Activated naive CD4-positive, alpha-beta T cell (primary cell): ENCODE results near the gene HNRNPH2.
A peak's percentile ranks its signal among the peaks of the same experiment; 100 is the strongest.

Experiments
- DNase-seq, 4 experiments: peaks; one replicate each; lab custom pipeline; 2025; lab: John Stamatoyannopoulos, UW

HNRNPH2 gene, protein sequence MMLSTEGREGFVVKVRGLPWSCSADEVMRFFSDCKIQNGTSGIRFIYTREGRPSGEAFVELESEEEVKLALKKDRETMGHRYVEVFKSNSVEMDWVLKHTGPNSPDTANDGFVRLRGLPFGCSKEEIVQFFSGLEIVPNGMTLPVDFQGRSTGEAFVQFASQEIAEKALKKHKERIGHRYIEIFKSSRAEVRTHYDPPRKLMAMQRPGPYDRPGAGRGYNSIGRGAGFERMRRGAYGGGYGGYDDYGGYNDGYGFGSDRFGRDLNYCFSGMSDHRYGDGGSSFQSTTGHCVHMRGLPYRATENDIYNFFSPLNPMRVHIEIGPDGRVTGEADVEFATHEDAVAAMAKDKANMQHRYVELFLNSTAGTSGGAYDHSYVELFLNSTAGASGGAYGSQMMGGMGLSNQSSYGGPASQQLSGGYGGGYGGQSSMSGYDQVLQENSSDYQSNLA

DNA sequence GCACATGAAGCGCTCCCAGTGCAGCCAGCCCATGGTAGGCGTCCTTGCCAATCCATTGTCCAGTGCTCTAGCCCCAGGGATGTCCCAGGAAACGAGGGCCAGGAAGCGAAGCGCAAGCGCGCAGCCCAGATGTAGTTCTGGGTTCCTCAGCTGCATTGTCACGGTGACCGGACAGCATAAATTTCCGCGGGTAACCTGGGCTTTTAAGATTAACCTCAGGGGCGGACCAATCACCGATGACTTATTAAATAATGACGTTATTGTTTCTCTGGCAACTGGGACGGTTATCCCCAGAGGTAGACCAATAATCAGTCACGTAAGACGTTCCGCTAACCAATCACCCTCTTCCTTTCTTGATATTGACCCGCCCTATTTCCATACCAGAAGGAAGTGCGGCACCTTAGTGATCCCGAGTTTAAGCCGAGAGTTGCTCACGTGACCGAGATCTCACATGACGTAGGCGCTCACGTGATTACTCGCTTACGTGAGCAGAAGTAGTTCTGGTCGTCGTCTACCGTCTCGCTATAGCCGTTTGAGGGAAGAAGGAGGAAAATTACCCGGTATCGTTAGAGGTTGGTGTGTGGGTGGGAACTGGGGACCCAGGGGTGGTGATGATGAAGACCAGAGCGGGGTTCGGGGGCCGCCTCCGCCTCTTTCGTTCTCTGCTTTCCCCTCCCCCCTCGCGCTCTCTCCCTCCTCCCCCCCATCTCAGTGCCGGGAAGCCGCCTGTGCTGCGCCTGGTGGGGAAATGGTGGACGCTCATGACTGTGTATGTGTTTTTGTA is at the start of gene HNRNPH2, which contains the start of gene GLA:
Gene HNRNPH2 (plus strand): TSS at position 475 of the 784 bp plus-strand sequence. CDS start 3,767 bp downstream, outside the sequence.
Gene GLA (minus strand): TSS at position 178 of the 784 bp plus-strand sequence. CDS start 22 bp downstream, at position 156.
- peak; percentile 47 to 69 (median 63) for DNase-seq

DNA sequence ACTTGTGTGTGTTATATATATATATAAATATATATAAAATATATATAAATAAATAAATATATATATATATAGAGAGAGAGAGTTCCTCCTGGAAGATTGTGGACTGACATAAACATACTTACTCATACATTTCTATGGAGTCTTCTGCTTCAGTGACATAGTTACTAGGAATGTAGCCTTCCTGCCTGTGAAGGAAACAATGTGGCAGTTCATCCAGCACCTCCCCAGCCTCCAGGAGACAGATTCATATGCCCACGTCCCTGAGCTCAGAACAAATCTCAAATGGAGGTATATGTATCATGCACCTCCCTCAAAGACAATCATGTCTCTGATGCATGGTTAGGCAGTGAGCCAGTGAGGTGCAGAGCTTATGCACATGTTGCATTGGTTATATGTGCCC is 48.1 kb upstream of the HNRNPH2 start:
- no peak for DNase-seq

DNA sequence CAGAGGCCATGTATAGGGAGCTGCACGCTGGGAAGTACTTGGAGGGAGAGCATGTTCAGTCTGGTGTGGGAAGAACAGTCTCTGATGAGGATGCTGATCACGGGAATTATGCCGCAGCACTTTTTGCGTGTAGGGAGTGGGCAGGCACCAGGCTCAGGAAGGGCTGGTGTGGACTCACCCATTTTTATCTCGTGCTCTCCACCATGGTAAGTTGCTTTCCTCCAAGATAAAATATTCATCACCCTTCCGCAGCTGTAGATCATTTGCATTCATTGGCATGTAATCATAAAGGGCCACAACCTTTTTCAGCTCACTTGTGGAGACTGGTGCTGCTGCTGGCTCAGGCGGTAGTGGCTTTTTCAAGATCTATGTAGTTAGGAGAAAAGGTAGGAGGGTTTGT is 47.6 kb upstream of the HNRNPH2 start:
- DNase-seq, result no peak

DNA sequence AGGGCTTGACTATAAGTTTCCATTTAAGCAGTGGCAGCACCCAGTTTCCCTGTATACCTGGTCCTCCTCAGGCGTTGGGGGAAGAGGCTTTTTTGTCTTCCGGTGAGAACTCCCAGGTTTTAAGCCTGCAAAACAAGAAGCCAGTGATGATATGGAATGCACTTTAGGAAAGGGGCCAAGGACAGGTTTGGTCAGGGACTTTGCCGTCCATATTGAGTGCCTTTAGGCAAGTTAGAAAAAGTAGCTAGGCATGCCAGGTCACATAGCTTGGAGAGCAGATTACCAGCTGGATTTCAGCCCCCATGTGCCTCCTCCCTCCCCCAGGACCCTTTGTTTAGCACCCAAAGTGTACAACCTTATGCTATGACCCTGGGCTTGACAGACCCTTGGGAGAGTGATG is 45.9 kb upstream of the HNRNPH2 start:
- DNase-seq, result no peak

DNA sequence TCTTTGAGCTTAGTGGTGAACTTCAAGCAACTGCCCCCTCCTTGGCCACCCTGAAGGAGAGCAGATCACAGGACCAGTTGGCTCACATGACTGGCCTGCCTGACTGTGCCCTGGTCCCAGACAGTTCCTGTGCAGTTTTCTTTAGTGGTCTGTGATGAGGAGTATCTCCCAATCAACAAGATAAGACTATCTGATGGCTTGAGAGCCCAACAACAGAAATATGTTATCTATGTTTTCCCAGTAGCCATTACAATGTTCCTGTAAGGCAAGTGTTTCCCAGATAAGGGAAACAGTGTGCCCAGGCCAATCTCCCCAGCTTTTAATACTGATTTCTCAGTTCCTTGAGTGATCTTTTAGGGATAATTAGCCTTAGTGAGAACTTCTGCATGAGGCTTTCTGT is 45.3 kb upstream of the HNRNPH2 start:
- no peak for DNase-seq

DNA sequence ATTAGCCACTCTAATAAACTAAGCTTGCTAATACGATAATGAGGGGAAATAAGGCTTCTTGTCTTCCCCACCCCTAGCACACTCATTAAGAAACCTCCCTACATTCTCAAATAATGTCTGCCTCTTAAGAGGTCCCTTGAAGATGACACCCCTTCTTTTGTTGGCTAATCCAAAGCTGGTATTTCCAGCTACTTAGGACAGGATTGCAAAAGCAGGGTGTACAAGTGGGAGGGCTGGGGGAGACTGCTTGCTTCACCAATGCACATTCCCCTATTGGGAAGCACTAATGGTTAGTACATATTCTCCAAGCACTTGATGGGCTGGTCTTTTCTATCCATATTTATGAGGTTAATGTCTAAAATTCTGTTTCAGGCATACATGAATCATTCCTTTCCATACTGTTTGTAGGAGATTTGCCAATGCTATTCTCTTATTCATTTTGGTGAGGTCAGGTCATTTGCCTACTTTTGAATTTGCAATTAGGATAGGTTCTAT is 42.7 kb upstream of the HNRNPH2 start:
- no peak for DNase-seq

DNA sequence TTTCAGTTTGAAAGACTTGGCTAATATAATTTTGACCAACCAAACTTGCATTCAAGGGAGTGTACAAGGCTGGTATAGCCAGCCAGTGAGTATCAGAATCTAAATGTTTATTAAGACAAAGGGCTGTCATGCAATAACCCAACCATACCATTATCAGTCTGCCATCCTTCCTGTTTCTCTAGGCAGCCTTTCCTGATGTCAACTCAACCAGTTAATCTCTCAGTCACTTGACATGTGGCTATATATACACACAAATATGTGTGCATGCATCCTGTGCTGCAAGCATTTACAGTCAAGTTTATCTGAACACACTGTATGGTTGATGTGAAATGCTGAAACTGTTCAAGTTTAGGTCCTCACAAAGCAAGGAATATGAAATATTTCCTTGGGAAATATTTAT is 39.2 kb upstream of the HNRNPH2 start:
- DNase-seq, result no peak

DNA sequence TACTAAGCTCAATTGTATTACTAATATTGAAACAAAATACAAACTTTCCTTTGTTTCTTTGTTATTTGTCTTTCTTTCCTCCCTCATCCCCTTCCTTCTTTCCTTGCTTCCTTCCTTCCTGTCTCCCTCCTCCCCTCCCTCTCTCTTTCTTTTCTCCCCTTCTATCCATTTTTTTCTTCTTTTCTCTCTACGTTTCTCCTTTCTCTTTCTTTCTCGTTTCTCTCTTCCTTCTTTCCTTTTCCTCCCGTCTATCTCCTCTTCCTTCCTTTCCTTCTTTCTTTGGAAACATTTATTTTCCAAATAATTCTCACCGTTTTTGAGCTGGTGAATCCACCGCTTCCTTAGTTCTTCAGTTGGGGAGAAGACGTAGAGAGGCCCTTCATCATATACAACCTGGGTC is 38.3 kb upstream of the HNRNPH2 start:
- no peak for DNase-seq

DNA sequence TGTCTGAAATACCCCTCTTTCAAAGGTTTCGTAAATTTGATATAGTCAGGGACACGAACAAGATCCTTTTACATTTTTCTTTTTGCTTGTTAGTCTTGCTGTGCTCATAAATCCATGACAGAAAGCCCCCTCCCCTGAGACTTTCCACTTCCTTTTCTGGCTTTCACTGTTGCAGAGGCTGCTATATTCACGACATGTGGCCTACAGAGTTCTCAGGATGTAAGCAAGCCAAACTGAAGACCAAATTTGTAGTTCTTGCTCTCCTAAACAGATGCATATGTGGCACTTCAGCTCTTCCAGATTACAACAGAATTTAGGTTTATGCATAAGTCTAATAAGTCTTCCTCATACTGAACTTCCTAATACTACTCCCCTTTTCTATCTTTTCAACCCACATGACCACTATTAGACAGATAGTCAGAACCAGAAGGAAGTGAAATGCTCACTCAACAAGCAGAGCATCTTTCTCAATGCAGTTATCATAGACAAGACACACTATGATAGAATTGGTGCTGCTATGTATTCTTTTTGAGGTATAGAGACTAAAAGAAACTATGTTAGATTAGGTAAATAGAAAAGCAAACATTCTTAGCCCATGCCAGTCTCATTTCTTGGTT is 37.0 kb upstream of the HNRNPH2 start:
- DNase-seq, result no peak

DNA sequence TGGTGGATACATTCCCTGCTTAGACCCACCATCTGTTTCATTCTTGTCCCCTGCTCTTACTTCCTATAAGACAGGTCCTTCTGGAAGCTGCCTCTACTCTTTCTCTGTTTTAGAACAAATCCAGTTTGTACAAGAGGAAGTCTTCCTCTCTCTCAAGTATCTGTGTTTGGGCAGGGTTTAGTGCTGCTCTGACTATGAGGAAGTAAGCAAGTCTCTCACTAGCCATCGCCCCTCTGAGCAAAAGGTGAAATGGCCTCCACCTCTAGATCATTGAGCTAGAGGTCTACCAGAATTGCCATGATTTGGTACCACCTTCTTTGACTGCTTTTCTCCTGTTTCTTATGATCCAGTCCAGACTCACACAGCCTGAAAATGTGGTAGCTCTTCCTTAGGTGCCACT is 30.5 kb upstream of the HNRNPH2 start:
- no peak for DNase-seq

DNA sequence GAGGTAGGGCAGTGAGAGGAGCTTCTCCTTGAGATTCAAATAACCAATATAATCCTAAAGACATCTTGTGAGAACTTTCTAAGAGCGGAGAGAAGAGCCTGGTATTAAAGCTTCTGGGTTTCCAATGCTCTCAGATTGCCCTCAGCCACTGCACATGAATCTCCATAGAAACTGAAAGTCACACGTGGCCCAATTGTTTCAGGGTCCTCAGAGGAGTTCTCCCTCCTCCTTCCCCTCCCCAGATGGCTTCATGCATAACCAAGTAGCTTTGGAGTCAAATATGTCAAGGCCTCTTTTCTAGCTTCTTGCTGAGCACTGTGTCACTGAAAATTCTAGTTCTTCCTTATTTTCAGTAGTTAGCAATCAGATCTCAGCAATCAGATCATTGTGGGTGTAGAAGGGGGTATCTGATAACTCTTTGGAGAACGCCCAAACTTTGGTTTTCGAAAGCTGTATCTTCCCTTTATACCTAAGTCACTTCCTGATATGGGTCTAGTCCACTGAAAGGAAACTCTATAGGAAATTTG is 24.3 kb upstream of the HNRNPH2 start:
- DNase-seq, result no peak

DNA sequence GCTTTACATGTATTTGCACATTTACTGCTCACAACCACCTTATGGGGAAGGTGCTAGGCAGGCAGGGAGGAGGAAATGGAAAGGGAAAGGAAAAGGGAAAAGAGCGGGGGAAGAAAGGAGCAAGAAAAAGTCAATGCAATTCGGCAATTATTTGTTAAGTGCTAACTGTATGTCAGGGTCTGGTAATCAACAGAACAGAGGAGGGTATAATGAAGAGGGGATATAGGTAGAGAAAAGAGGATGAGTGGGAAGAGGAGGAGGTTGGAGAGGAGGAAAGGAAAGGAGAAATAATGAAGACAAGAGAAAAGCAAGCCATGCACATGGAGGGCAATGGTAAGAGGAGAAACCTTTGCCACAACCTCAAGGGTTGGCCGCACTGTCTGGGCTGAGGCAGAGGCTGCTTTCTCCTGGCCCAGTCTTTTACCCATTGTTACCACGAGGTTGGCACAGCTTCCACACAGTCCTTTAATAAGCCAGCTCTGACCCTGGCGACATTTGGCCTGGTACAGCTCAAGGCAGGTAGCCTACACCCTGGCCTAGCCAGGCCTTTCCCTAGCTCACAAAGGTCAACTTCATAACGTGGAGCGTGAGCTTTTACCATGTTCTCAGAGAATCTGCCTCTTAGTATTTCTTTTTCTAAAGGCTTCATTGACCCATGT is 22.9 kb upstream of the HNRNPH2 start:
- DNase-seq, result no peak

DNA sequence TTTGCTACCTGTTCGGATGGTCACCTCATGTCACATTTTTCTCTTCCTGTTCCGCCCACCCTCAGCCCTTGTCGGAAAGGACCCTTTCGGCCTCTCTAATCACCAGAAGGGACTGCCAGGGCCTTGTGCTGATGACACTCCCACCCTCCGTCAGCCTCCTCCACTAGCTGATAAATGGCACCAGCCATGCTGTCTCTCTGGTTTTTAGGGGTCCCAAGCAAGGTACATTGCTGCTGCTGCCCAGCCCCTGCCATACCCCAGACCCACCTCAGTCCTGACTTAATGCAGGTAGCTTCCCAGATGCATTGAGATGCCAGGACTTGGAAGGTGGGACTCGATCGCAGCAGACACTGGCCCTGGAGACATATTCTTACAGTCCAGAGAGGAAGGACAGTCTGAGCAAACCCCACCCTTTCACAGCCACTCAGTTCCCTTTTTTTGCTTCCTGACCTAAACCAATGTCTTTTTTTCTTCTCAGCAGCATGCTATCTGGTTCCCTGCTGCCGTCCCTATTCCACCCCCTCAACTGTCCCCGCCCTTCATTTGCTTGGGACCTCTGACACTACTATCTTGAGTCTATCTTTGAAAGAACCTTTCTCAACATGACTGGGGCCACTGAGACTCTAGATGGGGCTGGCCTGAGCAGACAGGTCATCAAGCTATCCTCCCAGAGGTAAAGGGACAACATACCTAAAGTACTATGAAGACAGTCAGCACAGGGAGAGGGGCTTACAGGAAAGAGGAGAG is 22.1 kb upstream of the HNRNPH2 start, which contains the start of gene BTK:
Gene BTK (minus strand): TSS at position 397 of the 747 bp plus-strand sequence. CDS start 10,907 bp downstream, outside the sequence.
- DNase-seq, result no peak

DNA sequence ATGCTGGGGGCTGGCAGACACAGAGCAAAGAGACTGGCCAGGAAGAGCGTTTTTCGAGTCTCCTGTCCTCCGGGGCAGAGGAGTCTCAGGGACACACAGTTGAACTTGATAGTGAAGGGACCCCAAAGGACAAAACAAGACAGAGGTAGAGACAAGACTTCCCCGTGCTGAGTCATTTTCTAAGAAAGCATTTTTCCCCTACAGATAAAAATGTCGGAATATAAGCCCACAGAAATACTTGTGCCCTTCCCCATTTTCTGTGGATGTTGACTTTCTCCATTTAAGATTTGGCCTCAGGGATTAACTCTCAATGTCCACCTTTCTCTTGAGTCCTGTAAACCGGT is 21.5 kb upstream of the HNRNPH2 start:
- no peak for DNase-seq

DNA sequence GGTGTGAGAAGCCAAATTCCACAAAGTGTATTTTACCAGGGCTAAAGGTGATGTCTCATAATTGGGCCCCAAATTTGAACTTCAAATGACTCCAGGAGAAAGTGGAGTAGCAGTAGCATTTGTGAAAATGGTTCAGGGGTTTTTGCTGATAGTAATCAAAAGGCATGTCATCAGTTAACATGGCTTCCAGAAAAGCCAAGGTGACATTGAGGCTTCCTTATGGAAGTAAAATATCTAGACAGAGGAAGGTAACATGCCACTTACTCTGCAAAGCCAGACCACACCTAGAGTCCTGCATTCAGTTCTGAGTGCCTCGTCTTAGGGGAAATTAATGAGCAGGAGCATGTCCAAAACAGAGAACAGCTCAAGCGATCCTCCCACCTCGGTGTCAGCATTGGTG is 19.4 kb upstream of the HNRNPH2 start:
- no peak for DNase-seq

DNA sequence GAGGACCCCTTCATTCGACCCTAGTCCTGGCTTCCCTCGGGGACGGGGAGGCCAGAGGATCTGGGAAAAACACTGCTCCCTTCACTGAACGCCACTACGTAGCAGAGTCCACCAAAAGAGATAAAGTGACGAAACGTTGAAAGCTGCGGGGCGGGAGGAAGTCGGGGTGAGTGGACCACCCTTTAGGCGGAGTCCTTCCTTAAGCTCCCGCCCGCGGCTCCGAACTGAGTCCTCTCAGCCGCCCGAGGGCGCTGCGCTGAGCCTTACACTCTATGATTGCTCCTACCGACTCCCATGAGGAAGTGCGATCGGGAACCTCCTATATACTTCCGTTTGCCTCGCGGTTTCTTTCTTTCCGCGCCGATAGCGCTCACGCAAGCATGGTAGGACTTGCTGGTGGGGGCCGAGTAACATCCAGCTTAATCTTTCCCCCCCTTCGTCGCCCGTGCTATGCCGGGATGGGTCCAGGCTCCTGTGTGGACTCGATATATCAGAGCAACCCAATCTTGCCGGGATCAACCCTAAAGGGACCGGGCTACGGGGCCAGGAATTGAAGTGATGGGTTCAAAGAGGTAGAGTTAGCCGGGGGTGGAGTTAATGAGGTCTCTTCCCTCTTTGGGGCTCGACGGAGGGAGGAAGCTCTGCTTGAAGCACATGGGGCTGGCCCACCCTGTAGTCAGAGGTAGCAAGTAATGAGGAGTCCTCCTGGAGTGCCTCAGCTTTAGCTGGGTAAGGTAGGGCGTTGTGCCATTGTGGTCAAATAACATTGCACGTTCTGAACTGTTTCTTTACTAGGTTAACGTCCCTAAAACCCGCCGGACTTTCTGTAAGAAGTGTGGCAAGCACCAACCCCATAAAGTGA is 17.1 kb upstream of the HNRNPH2 start, which contains the start of gene RPL36A:
Gene RPL36A (plus strand): TSS at position 348 of the 862 bp plus-strand sequence. CDS start 33 bp downstream, at position 381.
- peak; percentile 51 to 68 (median 58) for DNase-seq

DNA sequence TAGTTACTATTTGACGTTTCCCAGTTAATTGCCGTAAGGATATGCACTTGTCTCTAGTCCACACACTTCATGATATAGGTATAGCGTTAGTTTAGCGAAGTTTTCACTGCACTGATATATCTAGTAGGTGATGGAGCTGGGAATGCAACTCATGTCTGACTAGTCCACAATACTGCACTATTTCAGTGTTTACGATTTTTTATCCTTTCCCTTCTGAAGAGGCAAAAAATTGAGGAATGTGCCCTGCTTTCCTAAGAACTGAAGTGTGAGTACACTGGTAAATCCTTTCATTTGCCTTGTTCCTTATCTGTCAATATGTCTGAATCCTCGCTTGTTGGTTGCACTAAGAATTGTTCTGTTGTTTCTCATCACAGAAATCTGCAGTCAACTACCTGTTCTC is 16.2 kb upstream of the HNRNPH2 start:
- DNase-seq, result no peak

DNA sequence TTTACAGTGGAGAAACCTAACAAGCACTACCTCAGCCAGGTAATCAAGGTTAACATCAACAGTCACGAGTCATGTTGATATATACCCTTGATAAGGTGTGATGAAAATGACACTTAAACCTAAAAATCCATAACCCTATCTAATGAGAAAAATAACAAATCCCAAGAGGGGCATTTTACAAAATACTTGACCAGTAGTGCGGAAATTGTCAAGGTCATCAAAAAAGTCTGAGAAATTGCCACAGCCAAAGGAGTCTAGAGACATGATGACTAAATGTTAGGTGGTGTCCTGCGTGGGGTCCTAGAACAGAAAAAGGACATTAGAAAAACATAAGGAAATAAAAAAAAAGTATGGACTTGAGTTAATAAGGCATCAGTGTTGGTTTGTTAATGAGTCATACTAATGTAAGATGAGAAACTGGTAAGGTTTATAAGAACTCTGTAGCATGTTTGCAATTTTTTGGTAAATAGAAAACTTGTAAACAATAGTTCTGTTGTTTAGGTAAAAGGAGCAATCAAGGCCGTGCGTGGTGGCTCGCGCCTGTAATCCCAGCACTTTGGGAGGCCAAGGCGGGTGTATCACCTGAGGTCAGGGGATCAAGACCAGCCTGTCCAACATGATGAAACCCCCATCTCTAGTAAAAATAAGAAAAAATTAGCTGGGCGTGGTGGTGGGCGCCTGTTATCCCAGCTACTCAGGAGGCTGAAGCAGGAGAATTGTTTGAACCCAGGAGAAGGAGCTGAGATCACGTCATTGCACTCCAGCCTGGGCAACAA is 14.3 kb upstream of the HNRNPH2 start:
- DNase-seq, result no peak

DNA sequence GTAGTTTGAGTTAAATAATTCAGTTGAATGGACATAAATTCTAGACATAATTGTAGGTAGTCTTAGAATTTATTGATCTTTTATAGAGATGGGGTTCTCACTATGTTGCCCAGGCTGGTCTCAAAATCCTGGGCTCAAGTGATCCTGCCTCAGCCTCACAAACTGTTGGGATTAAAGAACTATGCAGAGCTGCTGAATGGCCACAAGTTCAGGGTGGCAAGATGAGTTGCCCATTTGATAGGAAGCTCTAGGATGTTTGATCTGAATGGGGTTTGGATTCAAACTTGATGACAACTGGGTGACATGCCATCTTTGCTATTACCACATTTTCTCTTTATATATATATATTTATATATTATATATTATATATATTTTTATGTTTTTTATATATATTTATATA is 13.7 kb upstream of the HNRNPH2 start:
- no peak for DNase-seq
